ENCODE measurements around the gene KANSL1. TPM values are rescaled to one million over a fixed set of nuclear protein-coding genes. Genes with fewer than 3 reads are reported as not detected.
"Not testable (repeated sequence)": the region's sequence is repeated elsewhere in the genome, so short reads cannot be mapped to it uniquely, and the experiment has no call there.

KANSL1 gene
- polyA plus RNA-seq, 1 of the 3 experiments (the other 2 are of a cell fraction): 10.0 TPM

GRCh38 chr17:46007461-46007965 lies 185.7 kb downstream of the KANSL1 start:
- no peaks in the 10 kb centered on the region for H3F3A ChIP-seq (replicated peaks; ENCODE audit: insufficient read depth)
- H2AFZ ChIP-seq (ENCODE audit: low read depth): no peak overlapping the region
- H3K9me2 ChIP-seq: no peaks in the 10 kb centered on the region
- H3K4me1 ChIP-seq (ENCODE audit: control insufficient read depth in 1 of 2, insufficient read depth in 2 of 2, low read depth in 1 of 2, low read length in 1 of 2): peaks cover 0 to 9% of the 10 kb centered on the region in 2 experiments; a peak in 1 of 4 replicates
- DNase-seq: no peak
- no peak overlapping the region for H3K9ac ChIP-seq
- H4K20me1 ChIP-seq (ENCODE audit: insufficient read depth): no peaks in the 10 kb centered on the region
- no peaks in the 10 kb centered on the region for H3K36me3 ChIP-seq (replicated peaks in 1 of 2; ENCODE audit: control insufficient read depth in 1 of 2, insufficient read depth in 2 of 2, low read length in 1 of 2)
- no peaks in the 10 kb centered on the region for H3K79me2 ChIP-seq (ENCODE audit: insufficient read depth)
- H3K9me3 ChIP-seq: no peaks in the 10 kb centered on the region
- H3K27me3 ChIP-seq (ENCODE audit: insufficient read depth): no peaks in the 10 kb centered on the region
- TF ChIP-seq ELF1 (IDR thresholded peaks at IDR 0.05): no peak
- no peak for TF ChIP-seq RCOR1 (IDR thresholded peaks at IDR 0.05; ENCODE audit: low read length)
- no peak for TF ChIP-seq JUND (IDR thresholded peaks at IDR 0.05)
- no peak for TF ChIP-seq USF1 (IDR thresholded peaks at IDR 0.05; ENCODE audit: borderline replicate concordance, low read depth)
- no peak for TF ChIP-seq USF2 (IDR thresholded peaks at IDR 0.05; ENCODE audit: borderline replicate concordance, low read depth, low read length)
- TF ChIP-seq CTCF (IDR thresholded peaks at IDR 0.05): no peak
- no peak for TF ChIP-seq PBX3 (IDR thresholded peaks at IDR 0.05)
- TF ChIP-seq SIN3A (IDR thresholded peaks at IDR 0.05; ENCODE audit: borderline replicate concordance, low read depth, low read length): no peak
- no peak for TF ChIP-seq TCF12 (IDR thresholded peaks at IDR 0.05)
- TF ChIP-seq FOXM1 (IDR thresholded peaks at IDR 0.05; ENCODE audit: low read depth): no peak
- TF ChIP-seq MXI1 (IDR thresholded peaks at IDR 0.05; ENCODE audit: low read depth, low read length): no peak
- TF ChIP-seq GATA2 (CRISPR knock-in tag; IDR thresholded peaks at IDR 0.05): no peak
- no peak for TF ChIP-seq RAD21 (IDR thresholded peaks at IDR 0.05; ENCODE audit: low read length)
- no peak for TF ChIP-seq MEF2A (IDR thresholded peaks at IDR 0.05; ENCODE audit: borderline replicate concordance, low read depth)
- no peak for TF ChIP-seq GABPA (IDR thresholded peaks at IDR 0.05; ENCODE audit: low read depth)
- TF ChIP-seq REST (IDR thresholded peaks at IDR 0.05; ENCODE audit: low read depth, low read length): no peak
- no peak for TF ChIP-seq CHD2 (IDR thresholded peaks at IDR 0.05; ENCODE audit: low read length, partially characterized antibody)
- no peak for TF ChIP-seq RFX5 (IDR thresholded peaks at IDR 0.05; ENCODE audit: low read length)
- no peak overlapping the region for H3K4me3 ChIP-seq (ENCODE audit: low read depth in 2 of 2, low read length in 1 of 2)
- H3K27ac ChIP-seq (ENCODE audit: low read depth in 2 of 2, low read length in 1 of 2): no peak overlapping the region
- CTCF ChIA-PET: interaction anchor here (1.3 to 2.6 kb wide), 2 partner anchors 31 to 186 kb away, joined by 3 to 13 read pairs; partner anchors contain the start of gene KANSL1
- POLR2A ChIA-PET: no interaction called here
- WGBS (ENCODE audit: low lambda C conversion rate): 85% methylated on average over 2 of the region's 2 CpGs
- no peak overlapping the region for H3K4me2 ChIP-seq

GRCh38 chr17:46006082-46006481 lies 187.1 kb downstream of the KANSL1 start:
- H3K36me3 ChIP-seq (replicated peaks in 1 of 2; ENCODE audit: control insufficient read depth in 1 of 2, insufficient read depth in 2 of 2, low read length in 1 of 2); H3K4me3 ChIP-seq (ENCODE audit: low read depth in 2 of 2, low read length in 1 of 2); H3K9me2 ChIP-seq; H3K4me2 ChIP-seq; H3K4me1 ChIP-seq (ENCODE audit: control insufficient read depth in 1 of 2, insufficient read depth in 2 of 2, low read depth in 1 of 2, low read length in 1 of 2); DNase-seq; POLR2A ChIA-PET; H4K20me1 ChIP-seq (ENCODE audit: insufficient read depth); H3K79me2 ChIP-seq (ENCODE audit: insufficient read depth); H2AFZ ChIP-seq (ENCODE audit: low read depth); H3F3A ChIP-seq (replicated peaks; ENCODE audit: insufficient read depth); H3K27ac ChIP-seq (ENCODE audit: low read depth in 2 of 2, low read length in 1 of 2); H3K9me3 ChIP-seq; H3K27me3 ChIP-seq (ENCODE audit: insufficient read depth); H3K9ac ChIP-seq: not testable (repeated sequence)
- WGBS (ENCODE audit: low lambda C conversion rate): 85% methylated on average over 1 of the region's 1 CpG
- CTCF ChIA-PET: interaction anchor here (0.8 to 6.0 kb wide), 2 partner anchors 38 to 207 kb away, joined by 4 to 58 read pairs; no protein-coding TSS in a partner anchor
